ENCODE measurements around the gene RRAS2.

DNA sequence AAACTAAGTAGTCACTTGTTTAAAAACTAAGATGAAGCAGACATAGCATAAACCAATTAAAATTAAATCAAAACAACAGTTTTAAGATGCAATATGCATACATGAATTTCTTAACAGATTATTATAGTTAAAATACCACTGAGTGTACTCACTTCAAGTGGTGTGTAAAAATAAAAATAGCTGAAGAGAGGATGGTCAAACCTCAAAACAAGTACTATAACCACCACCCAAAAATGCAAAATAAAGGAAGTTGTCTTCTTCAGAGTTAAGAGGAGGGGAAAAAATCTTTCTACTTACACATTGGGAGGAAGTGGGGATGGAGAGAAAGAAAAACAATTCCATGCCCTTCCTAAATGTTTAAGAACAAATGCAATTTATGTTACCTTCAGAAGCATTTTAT lies 31.9 kb downstream of the RRAS2 start:
- TF ChIP-seq, protein P1, sequence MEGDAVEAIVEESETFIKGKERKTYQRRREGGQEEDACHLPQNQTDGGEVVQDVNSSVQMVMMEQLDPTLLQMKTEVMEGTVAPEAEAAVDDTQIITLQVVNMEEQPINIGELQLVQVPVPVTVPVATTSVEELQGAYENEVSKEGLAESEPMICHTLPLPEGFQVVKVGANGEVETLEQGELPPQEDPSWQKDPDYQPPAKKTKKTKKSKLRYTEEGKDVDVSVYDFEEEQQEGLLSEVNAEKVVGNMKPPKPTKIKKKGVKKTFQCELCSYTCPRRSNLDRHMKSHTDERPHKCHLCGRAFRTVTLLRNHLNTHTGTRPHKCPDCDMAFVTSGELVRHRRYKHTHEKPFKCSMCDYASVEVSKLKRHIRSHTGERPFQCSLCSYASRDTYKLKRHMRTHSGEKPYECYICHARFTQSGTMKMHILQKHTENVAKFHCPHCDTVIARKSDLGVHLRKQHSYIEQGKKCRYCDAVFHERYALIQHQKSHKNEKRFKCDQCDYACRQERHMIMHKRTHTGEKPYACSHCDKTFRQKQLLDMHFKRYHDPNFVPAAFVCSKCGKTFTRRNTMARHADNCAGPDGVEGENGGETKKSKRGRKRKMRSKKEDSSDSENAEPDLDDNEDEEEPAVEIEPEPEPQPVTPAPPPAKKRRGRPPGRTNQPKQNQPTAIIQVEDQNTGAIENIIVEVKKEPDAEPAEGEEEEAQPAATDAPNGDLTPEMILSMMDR (IDR thresholded peaks at IDR 0.05) = no peak
- no peak for TF ChIP-seq POLR2A (IDR thresholded peaks at IDR 0.05)
- TF ChIP-seq POLR2AphosphoS5 (IDR thresholded peaks at IDR 0.05) = no peak
